HepG2 (cell line): Measurements from ENCODE around the gene DCLRE1C. TPM values are rescaled to one million over a fixed set of nuclear protein-coding genes. Genes with fewer than 3 reads are reported as not detected.

Source experiments
- AKAP8 ChIP-seq: sonication (generic); formaldehyde crosslinking; IDR thresholded peaks from 2 replicates; pipeline ENCODE4 v1.5.1; 2020; ENCODE audit warnings: mild to moderate bottlenecking, missing genetic modification reagents
- ATF7 ChIP-seq, 2 experiments: fragments of 450-650 bp in 1 of 2; sonication (generic) in 1 of 2; formaldehyde crosslinking in 1 of 2; IDR thresholded peaks; 2 replicates each; pipeline versions ENCODE4 v1.4.0 to v1.6.1; 2016 to 2020; ENCODE audit warnings: antibody characterized with exemption in 1 of 2, mild to moderate bottlenecking in 1 of 2, missing genetic modification reagents in 1 of 2
- ATRX ChIP-seq: sonication (generic); formaldehyde crosslinking; IDR thresholded peaks from 2 replicates; pipeline ENCODE4 v1.4.0; 2020; ENCODE audit warnings: missing genetic modification reagents, borderline replicate concordance
- GTF3A ChIP-seq: sonication (generic); formaldehyde crosslinking; conservative IDR thresholded peaks from 2 replicates; pipeline ENCODE4 v1.4.0; 2020; ENCODE audit warnings: mild to moderate bottlenecking, missing genetic modification reagents
- HMG20A ChIP-seq: IDR thresholded peaks from 2 replicates; pipeline ENCODE4 v1.6.1; 2016; ENCODE audit warnings: borderline replicate concordance
- KLF15 ChIP-seq: sonication (generic); formaldehyde crosslinking; IDR thresholded peaks from 2 replicates; pipeline ENCODE4 v1.8.1; 2023; ENCODE audit warnings: borderline replicate concordance, mild to moderate bottlenecking, inconsistent platforms, missing genetic modification reagents, mixed read lengths
- KLF9 ChIP-seq: IDR thresholded peaks from 2 replicates; pipeline ENCODE4 v1.6.1; 2016; ENCODE audit warnings: low read depth
- MAFG ChIP-seq: sonication (generic); formaldehyde crosslinking; IDR thresholded peaks from 2 replicates; pipeline ENCODE4 v1.5.1; 2020; ENCODE audit warnings: mild to moderate bottlenecking, missing genetic modification reagents
- MIER3 ChIP-seq: IDR thresholded peaks from 2 replicates; pipeline ENCODE4 v1.6.1; 2016; ENCODE audit warnings: missing compliant biosample characterization, borderline replicate concordance
- MYNN ChIP-seq: sonication (generic); formaldehyde crosslinking; IDR thresholded peaks from 2 replicates; pipeline ENCODE4 v1.4.0; 2020; ENCODE audit warnings: mild to moderate bottlenecking, low read depth, missing genetic modification reagents
- NFE2 ChIP-seq: sonication (generic); formaldehyde crosslinking; IDR thresholded peaks from 2 replicates; pipeline ENCODE4 v1.4.0; 2020; ENCODE audit warnings: missing genetic modification reagents
- SMC3 ChIP-seq: IDR thresholded peaks from 2 replicates; pipeline ENCODE4 v1.6.1; 2011; ENCODE audit warnings: low read length, improper control_type of control experiment
- SRF ChIP-seq: IDR thresholded peaks from 2 replicates; pipeline ENCODE4 v1.6.1; 2011; ENCODE audit warnings: mild to moderate bottlenecking, low read depth, low read length, moderate library complexity
- ZNF235 ChIP-seq: sonication (generic); formaldehyde crosslinking; IDR thresholded peaks from 2 replicates; pipeline ENCODE4 v1.8.1; 2023; ENCODE audit warnings: mild to moderate bottlenecking, missing genetic modification reagents, borderline replicate concordance
- ZNF468 ChIP-seq: sonication (generic); formaldehyde crosslinking; IDR thresholded peaks from 2 replicates; pipeline ENCODE4 v1.8.0; 2022; ENCODE audit warnings: mild to moderate bottlenecking, moderate library complexity, missing genetic modification reagents
- ZNF589 ChIP-seq: sonication (generic); formaldehyde crosslinking; conservative IDR thresholded peaks from 2 replicates; pipeline ENCODE4 v1.8.0; 2022; ENCODE audit warnings: mild to moderate bottlenecking, moderate library complexity, missing genetic modification reagents
- polyA plus RNA-seq, 8 experiments: library from polyadenylated mRNA; depleted of rRNA in 3 of 8; stranded (reverse) in 7 of 8; unstranded in 1 of 8; fragments of >200 nt; fragmentation: Illumina TruSeq in 4 of 8; extraction: Trizol in 4 of 8; gene quantifications; 2 replicates each; pipeline versions ENCODE4 v1.2.1 to v1.2.3, GENCODE V29; 2011 to 2016; ENCODE audit warnings: low read depth in 4 of 8, missing spikeins in 1 of 8, mixed read lengths in 1 of 8; ENCODE audit not compliant: insufficient read depth in 1 of 8
- total RNA-seq, 5 experiments: library from RNA; depleted of rRNA; stranded (reverse); fragments of >200 nt; fragmentation: Illumina TruSeq; extraction: Trizol; gene quantifications; 2 replicates each; pipeline ENCODE4 v1.2.3, GENCODE V29; 2016; ENCODE audit warnings: low read depth in 1 of 5
- TF ChIP-seq, protein P1 (sequence below): sonication (generic); formaldehyde crosslinking; IDR thresholded peaks from 2 replicates; pipeline ENCODE4 v1.4.0; 2020; ENCODE audit warnings: missing genetic modification reagents; ENCODE audit errors: not compliant biosample characterization
- TF ChIP-seq, protein P2 (sequence below): sonication (generic); formaldehyde crosslinking; IDR thresholded peaks from 2 replicates; pipeline ENCODE4 v1.4.0; 2020; ENCODE audit warnings: mild to moderate bottlenecking, low read depth, missing genetic modification reagents
- TF ChIP-seq, protein P3 (sequence below), 2 experiments: sonication (generic) in 1 of 2; formaldehyde crosslinking in 1 of 2; IDR thresholded peaks; 2 replicates each; pipeline versions ENCODE4 v1.4.0 to v1.6.1; 2016 to 2020; ENCODE audit warnings: borderline replicate concordance in 1 of 2, low read depth in 1 of 2, mild to moderate bottlenecking in 1 of 2, missing genetic modification reagents in 1 of 2
- TF ChIP-seq, protein P4 (sequence below): sonication (generic); formaldehyde crosslinking; IDR thresholded peaks from 2 replicates; pipeline ENCODE4 v1.9.0; 2021; ENCODE audit warnings: missing genetic modification reagents, borderline replicate concordance

The DCLRE1C gene
- total and polyA plus RNA-seq, 2 of the 13 experiments (the other 11 are each of a cell fraction or from before 2014, with no cell fraction given) = 3.0 to 10.3 TPM

DNA sequence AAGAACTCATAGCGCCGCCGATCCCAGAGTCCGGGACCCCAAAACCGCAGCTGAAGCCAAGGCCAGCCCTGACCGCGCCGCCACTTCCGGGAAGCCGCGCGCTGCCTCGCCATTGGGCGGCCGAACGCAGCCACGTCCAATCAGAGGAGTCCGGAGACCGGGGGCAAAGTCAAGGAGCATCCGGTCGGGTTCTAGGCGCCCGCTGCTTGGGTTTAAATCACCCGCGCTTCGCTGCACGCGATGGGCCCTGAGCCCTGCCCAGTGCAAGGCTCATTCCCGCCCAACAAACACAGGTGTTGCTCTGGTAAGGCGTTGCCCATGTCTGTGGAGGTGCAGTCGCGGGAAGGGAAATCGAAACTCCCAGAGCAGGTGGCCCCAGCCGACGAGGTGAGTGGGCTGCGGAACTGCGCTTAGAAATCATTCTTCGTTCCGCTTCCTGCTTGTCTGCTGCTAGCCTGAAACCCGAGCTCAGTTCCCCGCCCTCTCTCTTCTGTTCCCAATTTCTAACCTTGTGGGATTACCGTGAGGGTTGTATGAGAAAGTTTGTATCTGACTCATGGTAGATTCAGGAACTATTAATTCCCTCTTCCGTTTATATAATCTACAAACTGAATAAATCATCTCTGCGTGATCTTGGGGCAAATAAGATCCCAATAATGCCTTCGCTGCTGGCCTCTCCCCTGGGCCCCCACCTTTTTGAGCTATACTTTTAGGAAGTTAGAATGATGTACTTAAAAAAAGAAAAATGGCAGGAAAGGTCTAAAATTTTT is at the start of gene DCLRE1C (continued):
- TF ChIP-seq, protein P1, sequence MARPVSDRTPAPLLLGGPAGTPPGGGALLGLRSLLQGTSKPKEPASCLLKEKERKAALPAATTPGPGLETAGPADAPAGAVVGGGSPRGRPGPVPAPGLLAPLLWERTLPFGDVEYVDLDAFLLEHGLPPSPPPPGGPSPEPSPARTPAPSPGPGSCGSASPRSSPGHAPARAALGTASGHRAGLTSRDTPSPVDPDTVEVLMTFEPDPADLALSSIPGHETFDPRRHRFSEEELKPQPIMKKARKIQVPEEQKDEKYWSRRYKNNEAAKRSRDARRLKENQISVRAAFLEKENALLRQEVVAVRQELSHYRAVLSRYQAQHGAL = peak; percentile 26
- peak; percentile 73; the same call in 1 of the 2 replicates for TF ChIP-seq MIER3 (CRISPR knock-in tag)
- TF ChIP-seq, protein P2, sequence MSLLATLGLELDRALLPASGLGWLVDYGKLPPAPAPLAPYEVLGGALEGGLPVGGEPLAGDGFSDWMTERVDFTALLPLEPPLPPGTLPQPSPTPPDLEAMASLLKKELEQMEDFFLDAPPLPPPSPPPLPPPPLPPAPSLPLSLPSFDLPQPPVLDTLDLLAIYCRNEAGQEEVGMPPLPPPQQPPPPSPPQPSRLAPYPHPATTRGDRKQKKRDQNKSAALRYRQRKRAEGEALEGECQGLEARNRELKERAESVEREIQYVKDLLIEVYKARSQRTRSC (CRISPR knock-in tag) = no peak
- TF ChIP-seq ATRX (CRISPR knock-in tag) = no peak
- TF ChIP-seq HMG20A (CRISPR knock-in tag) = peak; percentile 8; the same call in 1 of the 2 replicates
- TF ChIP-seq, protein P3, sequence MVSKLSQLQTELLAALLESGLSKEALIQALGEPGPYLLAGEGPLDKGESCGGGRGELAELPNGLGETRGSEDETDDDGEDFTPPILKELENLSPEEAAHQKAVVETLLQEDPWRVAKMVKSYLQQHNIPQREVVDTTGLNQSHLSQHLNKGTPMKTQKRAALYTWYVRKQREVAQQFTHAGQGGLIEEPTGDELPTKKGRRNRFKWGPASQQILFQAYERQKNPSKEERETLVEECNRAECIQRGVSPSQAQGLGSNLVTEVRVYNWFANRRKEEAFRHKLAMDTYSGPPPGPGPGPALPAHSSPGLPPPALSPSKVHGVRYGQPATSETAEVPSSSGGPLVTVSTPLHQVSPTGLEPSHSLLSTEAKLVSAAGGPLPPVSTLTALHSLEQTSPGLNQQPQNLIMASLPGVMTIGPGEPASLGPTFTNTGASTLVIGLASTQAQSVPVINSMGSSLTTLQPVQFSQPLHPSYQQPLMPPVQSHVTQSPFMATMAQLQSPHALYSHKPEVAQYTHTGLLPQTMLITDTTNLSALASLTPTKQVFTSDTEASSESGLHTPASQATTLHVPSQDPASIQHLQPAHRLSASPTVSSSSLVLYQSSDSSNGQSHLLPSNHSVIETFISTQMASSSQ (IDR thresholded peaks at IDR 0.05; ENCODE audit: low read depth) = 0 out of 2 replicates have a peak, but pooled peaks have one; percentile 15
- TF ChIP-seq, protein P3 (CRISPR knock-in tag; IDR thresholded peaks at IDR 0.05; ENCODE audit: borderline replicate concordance) = peak; percentile 71; the same call in 1 of the 2 replicates
- TF ChIP-seq, protein P4, sequence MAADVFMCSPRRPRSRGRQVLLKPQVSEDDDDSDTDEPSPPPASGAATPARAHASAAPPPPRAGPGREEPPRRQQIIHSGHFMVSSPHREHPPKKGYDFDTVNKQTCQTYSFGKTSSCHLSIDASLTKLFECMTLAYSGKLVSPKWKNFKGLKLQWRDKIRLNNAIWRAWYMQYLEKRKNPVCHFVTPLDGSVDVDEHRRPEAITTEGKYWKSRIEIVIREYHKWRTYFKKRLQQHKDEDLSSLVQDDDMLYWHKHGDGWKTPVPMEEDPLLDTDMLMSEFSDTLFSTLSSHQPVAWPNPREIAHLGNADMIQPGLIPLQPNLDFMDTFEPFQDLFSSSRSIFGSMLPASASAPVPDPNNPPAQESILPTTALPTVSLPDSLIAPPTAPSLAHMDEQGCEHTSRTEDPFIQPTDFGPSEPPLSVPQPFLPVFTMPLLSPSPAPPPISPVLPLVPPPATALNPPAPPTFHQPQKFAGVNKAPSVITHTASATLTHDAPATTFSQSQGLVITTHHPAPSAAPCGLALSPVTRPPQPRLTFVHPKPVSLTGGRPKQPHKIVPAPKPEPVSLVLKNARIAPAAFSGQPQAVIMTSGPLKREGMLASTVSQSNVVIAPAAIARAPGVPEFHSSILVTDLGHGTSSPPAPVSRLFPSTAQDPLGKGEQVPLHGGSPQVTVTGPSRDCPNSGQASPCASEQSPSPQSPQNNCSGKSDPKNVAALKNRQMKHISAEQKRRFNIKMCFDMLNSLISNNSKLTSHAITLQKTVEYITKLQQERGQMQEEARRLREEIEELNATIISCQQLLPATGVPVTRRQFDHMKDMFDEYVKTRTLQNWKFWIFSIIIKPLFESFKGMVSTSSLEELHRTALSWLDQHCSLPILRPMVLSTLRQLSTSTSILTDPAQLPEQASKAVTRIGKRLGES (CRISPR knock-in tag) = no peak
- peak; percentile 98 for TF ChIP-seq ZNF589 (CRISPR knock-in tag)
- TF ChIP-seq MAFG = no peak
- no peak for TF ChIP-seq SRF
- no peak for TF ChIP-seq GTF3A (CRISPR knock-in tag)
- TF ChIP-seq SMC3 = no peak
- peak; percentile 84; the same call in 1 of the 2 replicates for TF ChIP-seq AKAP8
- no peak for TF ChIP-seq ATF7 (IDR thresholded peaks at IDR 0.05)
- no peak; the same call in 1 of the 2 replicates for TF ChIP-seq ATF7 (CRISPR knock-in tag; IDR thresholded peaks at IDR 0.05)
- no peak for TF ChIP-seq NFE2 (CRISPR knock-in tag)
- TF ChIP-seq ZNF468 = peak; percentile 98
- peak; percentile 74; the same call in 1 of the 2 replicates for TF ChIP-seq KLF9 (CRISPR knock-in tag)
- no peak for TF ChIP-seq MYNN (CRISPR knock-in tag)
- no peak; the same call in 1 of the 2 replicates for TF ChIP-seq ZNF235 (CRISPR knock-in tag)
- TF ChIP-seq KLF15 (CRISPR knock-in tag) = peak; percentile 93; the same call in 1 of the 2 replicates
